HEK293 (cell line): ENCODE data around the gene GAREM1.

Experiments used
- CTCF ChIA-PET: fragments of 350-600 bp; formaldehyde crosslinking; extraction: SDS; loops from one replicate; lab custom pipeline; 2021; ENCODE audit warnings: antibody characterized with exemption; lab: Yijun Ruan, JAX
- POLR2A ChIA-PET: fragments of 300-600 bp; formaldehyde crosslinking; extraction: SDS; loops from one replicate; lab custom pipeline; 2020; ENCODE audit warnings: antibody characterized with exemption, inconsistent platforms; lab: Yijun Ruan, JAX
- H3K27ac ChIP-seq: fragments of 200-500 bp; sonication (Bioruptor generic); 2 replicates; pipeline ENCODE4 v1.5.1; 2014; ENCODE audit warnings: low read depth, low read length, control low read depth, inconsistent platforms; ENCODE audit errors: extremely low read depth
- H3K36me3 ChIP-seq, 2 experiments: fragments of 200-500 bp in 1 of 2; sonication (Bioruptor generic) in 1 of 2; 1 replicate in 1 of 2; 2 replicates in 1 of 2; pipeline ENCODE4 v1.5.1; 2014 to 2017; ENCODE audit warnings: inconsistent platforms in 2 of 2, low read length in 2 of 2; ENCODE audit not compliant: control insufficient read depth in 2 of 2, insufficient read depth in 1 of 2
- H3K4me1 ChIP-seq: fragments of 200-500 bp; sonication (Bioruptor generic); 2 replicates; pipeline ENCODE4 v1.5.1; 2014; ENCODE audit warnings: mild to moderate bottlenecking, low read length, inconsistent platforms; ENCODE audit not compliant: control insufficient read depth, insufficient read depth
- H3K4me3 ChIP-seq: 2 replicates; pipeline ENCODE4 v1.5.1; 2011; ENCODE audit warnings: low read depth, mild to moderate bottlenecking, control low read depth, low read length, moderate library complexity
- H3K9me3 ChIP-seq: fragments of 200-500 bp; sonication (Bioruptor generic); 2 replicates; pipeline ENCODE4 v1.5.1; 2014; ENCODE audit warnings: low read depth, low read length, inconsistent platforms; ENCODE audit not compliant: control insufficient read depth, insufficient read depth
- BCL11A ChIP-seq: fragments of 450-650 bp; formaldehyde crosslinking; IDR thresholded peaks from 2 replicates; pipeline ENCODE4 v1.5.1; 2016; ENCODE audit warnings: low read depth, missing biosample characterization, missing genetic modification characterization
- BCL6B ChIP-seq: fragments of 450-650 bp; formaldehyde crosslinking; IDR thresholded peaks from 2 replicates; pipeline ENCODE4 v1.5.1; 2017; ENCODE audit warnings: missing biosample characterization, missing genetic modification characterization
- ELK4 ChIP-seq: IDR thresholded peaks from 2 replicates; pipeline ENCODE4 v1.6.1; 2011; ENCODE audit warnings: mild to moderate bottlenecking, low read depth, low read length, borderline replicate concordance
- GLIS1 ChIP-seq: fragments of 450-650 bp; formaldehyde crosslinking; IDR thresholded peaks from 2 replicates; pipeline ENCODE4 v1.5.1; 2016; ENCODE audit warnings: missing biosample characterization, missing genetic modification characterization
- GLIS2 ChIP-seq: fragments of 450-650 bp; formaldehyde crosslinking; IDR thresholded peaks from 2 replicates; pipeline ENCODE4 v1.5.1; 2016; ENCODE audit warnings: missing biosample characterization, missing genetic modification characterization
- KLF16 ChIP-seq: fragments of 450-650 bp; formaldehyde crosslinking; IDR thresholded peaks from 2 replicates; pipeline ENCODE4 v1.5.1; 2017; ENCODE audit warnings: missing biosample characterization, missing genetic modification characterization
- MYNN ChIP-seq: fragments of 450-650 bp; formaldehyde crosslinking; IDR thresholded peaks from 2 replicates; pipeline ENCODE4 v1.5.1; 2016; ENCODE audit warnings: missing biosample characterization, missing genetic modification characterization, borderline replicate concordance
- PATZ1 ChIP-seq: fragments of 450-650 bp; formaldehyde crosslinking; IDR thresholded peaks from 2 replicates; pipeline ENCODE4 v1.5.1; 2016; ENCODE audit warnings: missing biosample characterization, missing genetic modification characterization
- PRDM10 ChIP-seq: fragments of 450-650 bp; formaldehyde crosslinking; IDR thresholded peaks from 2 replicates; pipeline ENCODE4 v1.5.1; 2016; ENCODE audit warnings: missing biosample characterization, missing genetic modification characterization
- SCRT2 ChIP-seq: fragments of 450-650 bp; formaldehyde crosslinking; IDR thresholded peaks from 2 replicates; pipeline ENCODE4 v1.5.1; 2016; ENCODE audit warnings: missing biosample characterization, missing genetic modification characterization
- SETDB1 ChIP-seq: IDR thresholded peaks from one replicate; pipeline ENCODE4 v1.6.1; 2017; ENCODE audit warnings: mild to moderate bottlenecking, low read length, moderate library complexity, mixed read lengths; ENCODE audit not compliant: insufficient read length
- SP7 ChIP-seq: fragments of 450-650 bp; formaldehyde crosslinking; IDR thresholded peaks from 2 replicates; pipeline ENCODE4 v1.5.1; 2016; ENCODE audit warnings: missing biosample characterization, missing genetic modification characterization
- TCF7L2 ChIP-seq: IDR thresholded peaks from 2 replicates; pipeline ENCODE4 v1.6.1; 2011; ENCODE audit warnings: low read depth, mild to moderate bottlenecking, inconsistent platforms, low read length, moderate library complexity, borderline replicate concordance
- ZBTB20 ChIP-seq: fragments of 450-650 bp; formaldehyde crosslinking; IDR thresholded peaks from 2 replicates; pipeline ENCODE4 v1.5.1; 2016; ENCODE audit warnings: missing biosample characterization, missing genetic modification characterization
- ZFHX2 ChIP-seq: fragments of 450-650 bp; formaldehyde crosslinking; conservative IDR thresholded peaks from 2 replicates; pipeline ENCODE4 v1.5.1; 2016; ENCODE audit warnings: missing biosample characterization, missing genetic modification characterization
- ZFP3 ChIP-seq: fragments of 450-650 bp; formaldehyde crosslinking; IDR thresholded peaks from 2 replicates; pipeline ENCODE4 v1.5.1; 2016; ENCODE audit warnings: low read depth, missing biosample characterization, missing genetic modification characterization
- ZNF114 ChIP-seq: fragments of 450-650 bp; formaldehyde crosslinking; IDR thresholded peaks from 2 replicates; pipeline ENCODE4 v1.5.0; 2017; ENCODE audit warnings: missing biosample characterization, missing genetic modification characterization
- ZNF521 ChIP-seq: fragments of 450-650 bp; formaldehyde crosslinking; IDR thresholded peaks from 2 replicates; pipeline ENCODE4 v1.5.1; 2017; ENCODE audit warnings: missing biosample characterization, mild to moderate bottlenecking, missing genetic modification characterization
- ZNF544 ChIP-seq: fragments of 450-650 bp; formaldehyde crosslinking; IDR thresholded peaks from 2 replicates; pipeline ENCODE4 v1.5.0; 2017; ENCODE audit warnings: missing biosample characterization, missing genetic modification characterization
- ZNF623 ChIP-seq: fragments of 450-650 bp; formaldehyde crosslinking; IDR thresholded peaks from 2 replicates; pipeline ENCODE4 v1.5.1; 2016; ENCODE audit warnings: missing biosample characterization, missing genetic modification characterization
- ZNF658 ChIP-seq: fragments of 450-650 bp; formaldehyde crosslinking; IDR thresholded peaks from 2 replicates; pipeline ENCODE4; 2016; ENCODE audit warnings: missing biosample characterization, missing genetic modification characterization
- ZNF664 ChIP-seq: fragments of 450-650 bp; formaldehyde crosslinking; IDR thresholded peaks from 2 replicates; pipeline ENCODE4 v1.5.1; 2016; ENCODE audit warnings: missing biosample characterization, missing genetic modification characterization
- ZNF747 ChIP-seq: fragments of 450-650 bp; formaldehyde crosslinking; IDR thresholded peaks from 2 replicates; pipeline ENCODE4 v1.5.1; 2016; ENCODE audit warnings: missing biosample characterization, missing genetic modification characterization
- ZNF837 ChIP-seq: fragments of 450-650 bp; formaldehyde crosslinking; IDR thresholded peaks from 2 replicates; pipeline ENCODE4 v1.5.1; 2016; ENCODE audit warnings: missing biosample characterization, missing genetic modification characterization

GAREM1 gene

GRCh38 chr18:32472841-32473240, 2.2 kb upstream of the GAREM1 start (continued):
- no peak for TF ChIP-seq TCF7L2
- TF ChIP-seq BCL6B (tag by site-specific recombination) = no peak
- no peak for TF ChIP-seq ZNF658 (tag by site-specific recombination)
- TF ChIP-seq ZFP3 = no peak
- TF ChIP-seq KLF16 = no peak
- TF ChIP-seq SETDB1 = no peak

GRCh38 chr18:32470460-32470713, 295 bp downstream of the GAREM1 start:
- Histone ChIP-seq H3K27ac (peak overlapping the region; percentile 70; the same call in 1 of the 2 replicates), H3K4me1 (peaks cover 3% of the 10 kb centered on the region; the same call in 1 of the 2 replicates), H3K36me3 (no peaks in the 10 kb centered on the region), H3K4me3 (peak overlapping the region; percentile 83), H3K9me3 (no peaks in the 10 kb centered on the region)
- ChIA-PET POLR2A (interaction anchor here (0.7 to 2.7 kb wide), 19 partner anchors 10 to 313 kb away, joined by 3 to 16 read pairs (median 4); no protein-coding TSS in a partner anchor), CTCF (interaction anchor here (0.6 to 6.0 kb wide), 46 partner anchors 9 to 452 kb away, joined by 3 to 62 read pairs (median 4); no protein-coding TSS in a partner anchor)
- TF ChIP-seq SCRT2 (tag by site-specific recombination) = no peak
- TF ChIP-seq ZNF747 = no peak
- no peak for TF ChIP-seq ZNF837 (tag by site-specific recombination)
- no peak for TF ChIP-seq ELK4

- ChIA-PET CTCF (interaction anchor here (0.6 to 6.0 kb wide), 24 partner anchors 8 to 314 kb away, joined by 3 to 62 read pairs (median 6); no protein-coding TSS in a partner anchor), POLR2A (interaction anchor here (1.1 to 2.7 kb wide), 10 partner anchors 9 to 295 kb away, joined by 3 to 16 read pairs (median 5); no protein-coding TSS in a partner anchor)
- peak overlapping the region; percentile 70; the same call in 1 of the 2 replicates for H3K27ac ChIP-seq
- no peaks in the 10 kb centered on the region for H3K36me3 ChIP-seq
- H3K9me3 ChIP-seq = no peaks in the 10 kb centered on the region
- peaks cover 3% of the 10 kb centered on the region; the same call in 1 of the 2 replicates for H3K4me1 ChIP-seq
- H3K4me3 ChIP-seq = peak overlapping the region; percentile 83
- 0 out of 2 replicates have a peak, but pooled peaks have one; percentile 30 for TF ChIP-seq PATZ1 (tag by site-specific recombination)
- no peak for TF ChIP-seq MYNN
- peak; percentile 69 for TF ChIP-seq GLIS2 (tag by site-specific recombination)
- peak; percentile 57 for TF ChIP-seq GLIS1 (tag by site-specific recombination)
- peak; percentile 37; the same call in 1 of the 2 replicates for TF ChIP-seq SP7 (tag by site-specific recombination)
- no peak for TF ChIP-seq ZNF623 (tag by site-specific recombination)
- no peak for TF ChIP-seq ELK4
- TF ChIP-seq ZNF544 = no peak
- peak; percentile 29; the same call in 1 of the 2 replicates for TF ChIP-seq ZBTB20
- no peak for TF ChIP-seq BCL11A
- TF ChIP-seq ZFHX2 (tag by site-specific recombination) = peak; percentile 37; the same call in 1 of the 2 replicates
- peak; percentile 74 for TF ChIP-seq PRDM10 (tag by site-specific recombination)
- no peak for TF ChIP-seq ZNF664 (tag by site-specific recombination)
- no peak for TF ChIP-seq ZNF114 (tag by site-specific recombination)
- no peak for TF ChIP-seq ZNF521
Measured at GRCh38 chr18:32469691-32470459, 807 bp downstream of the GAREM1 start.
